Lower lobe of right lung (tissue), 2 donors: ENCODE measurements around the gene SKP2. TPM values are rescaled to one million over a fixed set of nuclear protein-coding genes. Genes with fewer than 3 reads are reported as not detected.
"Not testable (repeated sequence)": the region's sequence is repeated elsewhere in the genome, so short reads cannot be mapped to it uniquely, and the experiment has no call there.

Source experiments
- ATAC-seq, 2 donors: fragments of 200-7000 bp; cut with Tn5 transposase; one replicate each; pipeline ENCODE4 v1.9.1; 2020 to 2022; ENCODE audit warnings: mild to moderate bottlenecking in 2 of 2, moderate library complexity in 2 of 2
- DNase-seq: peaks from one replicate; pipeline ENCODE4 v3.0.0-alpha.2; 2020
- H3K27ac ChIP-seq: fragments of 200-600 bp; one replicate; pipeline ENCODE4 v1.8.0; 2022
- H3K27me3 ChIP-seq: fragments of 200-600 bp; one replicate; pipeline ENCODE4 v1.8.0; 2022; ENCODE audit warnings: low read depth
- H3K36me3 ChIP-seq: fragments of 200-600 bp; one replicate; pipeline ENCODE4 v1.8.0; 2022; ENCODE audit warnings: mild to moderate bottlenecking
- H3K4me1 ChIP-seq: fragments of 200-600 bp; one replicate; pipeline ENCODE4 v1.8.0; 2022
- H3K4me3 ChIP-seq: fragments of 200-600 bp; one replicate; pipeline ENCODE4 v1.8.0; 2022; ENCODE audit warnings: mild to moderate bottlenecking
- H3K9me3 ChIP-seq: fragments of 200-600 bp; one replicate; pipeline ENCODE4 v1.8.0; 2022
- intact Hi-C: fragments of 100-400 bp; cut with DNase I; formaldehyde crosslinking; loops from one replicate; pipeline ENCODE4 v1.11.0; 2022
- total RNA-seq: library from RNA; stranded (reverse); fragmentation: NEBNext Ultra II Directional; extraction: Animal tissue kit (Norgen Biotek cat#: 25700); gene quantifications from one replicate; pipeline ENCODE4 v1.2.1, GENCODE V29; 2021
- TF ChIP-seq, protein P1 (sequence below): fragments of 200-600 bp; IDR thresholded peaks from one replicate; pipeline ENCODE4 v1.8.0; 2022; ENCODE audit warnings: antibody characterized with exemption, mild to moderate bottlenecking
- donor health status: DM: no; HTN: yes; CAD: no; lungs with severe emphysema.

SKP2 gene
- total RNA-seq, 1 donor from 2014 or later: 15.6 TPM

- Histone ChIP-seq H3K27ac (no peak overlapping the region), H3K36me3 (peaks cover 65% of the 10 kb centered on the region), H3K9me3 (no peaks in the 10 kb centered on the region), H3K27me3 (no peaks in the 10 kb centered on the region), H3K4me1 (no peaks in the 10 kb centered on the region), H3K4me3 (no peak overlapping the region)
- TF ChIP-seq, protein P1, sequence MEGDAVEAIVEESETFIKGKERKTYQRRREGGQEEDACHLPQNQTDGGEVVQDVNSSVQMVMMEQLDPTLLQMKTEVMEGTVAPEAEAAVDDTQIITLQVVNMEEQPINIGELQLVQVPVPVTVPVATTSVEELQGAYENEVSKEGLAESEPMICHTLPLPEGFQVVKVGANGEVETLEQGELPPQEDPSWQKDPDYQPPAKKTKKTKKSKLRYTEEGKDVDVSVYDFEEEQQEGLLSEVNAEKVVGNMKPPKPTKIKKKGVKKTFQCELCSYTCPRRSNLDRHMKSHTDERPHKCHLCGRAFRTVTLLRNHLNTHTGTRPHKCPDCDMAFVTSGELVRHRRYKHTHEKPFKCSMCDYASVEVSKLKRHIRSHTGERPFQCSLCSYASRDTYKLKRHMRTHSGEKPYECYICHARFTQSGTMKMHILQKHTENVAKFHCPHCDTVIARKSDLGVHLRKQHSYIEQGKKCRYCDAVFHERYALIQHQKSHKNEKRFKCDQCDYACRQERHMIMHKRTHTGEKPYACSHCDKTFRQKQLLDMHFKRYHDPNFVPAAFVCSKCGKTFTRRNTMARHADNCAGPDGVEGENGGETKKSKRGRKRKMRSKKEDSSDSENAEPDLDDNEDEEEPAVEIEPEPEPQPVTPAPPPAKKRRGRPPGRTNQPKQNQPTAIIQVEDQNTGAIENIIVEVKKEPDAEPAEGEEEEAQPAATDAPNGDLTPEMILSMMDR: no peak
- intact Hi-C loops: no loop called here
- DNase-seq (no peak), ATAC-seq (no peak)
Measured at GRCh38 chr5:36181774-36182173, 29.9 kb downstream of the SKP2 start.

DNA sequence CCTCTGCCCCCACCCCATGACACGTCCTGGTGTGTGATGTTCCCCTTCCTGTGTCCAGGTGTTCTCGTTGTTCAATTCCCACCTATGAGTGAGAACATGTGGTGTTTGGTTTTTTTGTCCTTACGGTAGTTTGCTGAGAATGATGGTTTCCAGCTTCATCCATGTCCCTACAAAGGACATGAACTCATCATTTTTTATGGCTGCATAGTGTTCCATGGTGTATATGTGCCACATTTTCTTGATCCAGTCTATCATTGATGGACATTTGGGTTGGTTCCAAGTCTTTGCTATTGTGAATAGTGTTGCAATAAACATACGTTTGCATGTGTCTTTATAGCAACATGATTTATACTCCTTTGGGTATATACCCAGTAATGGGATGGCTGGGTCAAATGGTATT is 32.5 kb downstream of the SKP2 start:
- intact Hi-C loops, H3K9me3 ChIP-seq: not testable (repeated sequence)

GRCh38 chr5:36193746-36194145 is 41.8 kb downstream of the SKP2 start:
- Histone ChIP-seq H3K36me3 (peaks cover 52% of the 10 kb centered on the region), H3K4me1 (no peaks in the 10 kb centered on the region), H3K4me3 (no peak overlapping the region), H3K27me3 (no peaks in the 10 kb centered on the region), H3K27ac (no peak overlapping the region), H3K9me3 (no peaks in the 10 kb centered on the region)
- TF ChIP-seq, protein P1: no peak
- ATAC-seq: no peak
- intact Hi-C loops: no loop called here
- DNase-seq: no peak

More for the DNA sequence above, 32.5 kb downstream of the SKP2 start:
- ATAC-seq, H3K4me1 ChIP-seq, DNase-seq, H3K27me3 ChIP-seq, H3K4me3 ChIP-seq, H3K27ac ChIP-seq: not testable (repeated sequence)
- peaks cover 41% of the 10 kb centered on the region for H3K36me3 ChIP-seq

DNA sequence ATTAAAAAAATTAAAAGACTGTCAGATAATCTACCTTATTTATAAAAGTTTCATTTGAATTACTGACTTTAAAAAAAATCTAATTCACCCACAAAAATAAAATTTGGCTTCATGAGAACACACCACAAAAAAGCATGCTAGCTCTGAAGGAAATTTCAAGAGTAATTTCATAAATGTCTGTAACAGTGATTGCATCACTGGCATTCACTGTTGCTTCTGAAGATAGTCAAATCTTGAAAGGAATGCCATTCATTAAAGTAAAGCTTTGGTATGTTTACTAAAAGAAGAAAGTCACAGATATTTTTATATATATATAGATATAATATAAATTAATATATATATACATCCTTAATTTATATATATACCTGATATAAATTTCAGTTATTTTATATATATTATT is 46.4 kb downstream of the SKP2 start:
- H3K36me3 ChIP-seq: peaks cover 72% of the 10 kb centered on the region
- no peak for DNase-seq
- no peaks in the 10 kb centered on the region for H3K27me3 ChIP-seq
- H3K9me3 ChIP-seq: no peaks in the 10 kb centered on the region
- H3K4me1 ChIP-seq: no peaks in the 10 kb centered on the region
- TF ChIP-seq, protein P1: no peak
- intact Hi-C loops: no loop called here
- ATAC-seq: no peak
- H3K4me3 ChIP-seq: no peak overlapping the region
- no peak overlapping the region for H3K27ac ChIP-seq

GRCh38 chr5:36198783-36199182 is 46.9 kb downstream of the SKP2 start:
- H3K9me3 ChIP-seq, intact Hi-C loops, ATAC-seq, H3K27me3 ChIP-seq, DNase-seq, H3K4me3 ChIP-seq, H3K4me1 ChIP-seq, H3K27ac ChIP-seq: not testable (repeated sequence)
- H3K36me3 ChIP-seq: peaks cover 75% of the 10 kb centered on the region

- intact Hi-C loops: no loop called here
- Histone ChIP-seq H3K4me1 (no peaks in the 10 kb centered on the region), H3K36me3 (peaks cover 70% of the 10 kb centered on the region), H3K9me3 (no peaks in the 10 kb centered on the region), H3K27ac (no peak overlapping the region), H3K4me3 (no peak overlapping the region), H3K27me3 (no peaks in the 10 kb centered on the region)
- DNase-seq (no peak), ATAC-seq (no peak)
- TF ChIP-seq, protein P1: no peak
Measured at GRCh38 chr5:36199620-36200019, 47.7 kb downstream of the SKP2 start.

DNA sequence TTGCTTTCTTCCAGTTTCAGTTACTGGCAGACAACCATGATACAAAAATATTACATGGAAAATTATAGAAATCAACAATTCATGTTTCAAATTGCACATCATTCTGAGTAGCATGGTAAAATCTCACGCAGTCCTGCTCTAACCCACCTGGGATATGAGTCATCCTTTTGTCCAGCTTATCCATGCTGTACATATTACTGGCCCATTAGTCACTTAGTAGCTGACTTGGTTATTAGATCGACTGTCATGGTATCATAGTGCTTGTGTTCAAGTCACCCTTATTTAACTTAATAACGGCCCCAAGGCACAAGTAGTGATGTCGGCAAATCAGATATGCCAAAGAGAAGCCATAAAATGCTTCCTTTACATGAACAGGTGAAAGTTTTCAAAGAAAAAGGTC is 48.6 kb downstream of the SKP2 start:
- no peak overlapping the region for H3K4me3 ChIP-seq
- DNase-seq: no peak
- TF ChIP-seq, protein P1: no peak
- H3K27ac ChIP-seq: no peak overlapping the region
- no peaks in the 10 kb centered on the region for H3K4me1 ChIP-seq
- intact Hi-C loops: no loop called here
- peaks cover 61% of the 10 kb centered on the region for H3K36me3 ChIP-seq
- H3K27me3 ChIP-seq: no peaks in the 10 kb centered on the region
- no peaks in the 10 kb centered on the region for H3K9me3 ChIP-seq
- no peak for ATAC-seq
